H1 (cell line): ENCODE measurements around the gene RBL1. TPM values are rescaled to one million over a fixed set of nuclear protein-coding genes. Genes with fewer than 3 reads are reported as not detected.

Experiments used
- GABPA ChIP-seq: IDR thresholded peaks from 2 replicates; pipeline ENCODE4 v1.6.1; 2011; ENCODE audit warnings: mild to moderate bottlenecking, low read length, moderate library complexity, borderline replicate concordance; ENCODE audit not compliant: insufficient read depth
- polyA plus RNA-seq, 7 experiments: library from polyadenylated mRNA; depleted of rRNA in 3 of 7; stranded (reverse) in 5 of 7; unstranded in 2 of 7; fragments of >200 nt in 5 of 7; fragments of 200-250 nt in 2 of 7; gene quantifications; 1 replicate in 5 of 7; 2 replicates in 1 of 7; 4 replicates in 1 of 7; pipeline versions ENCODE4 v1.2.1 to v1.2.3, GENCODE V29; 2011 to 2013; ENCODE audit warnings: missing spikeins in 2 of 7, mixed read lengths in 2 of 7
- total RNA-seq: library from RNA; stranded (reverse); fragmentation: NEBNext Ultra II Directional; extraction: Animal tissue kit (Norgen Biotek cat#: 25700); gene quantifications from 2 replicates; pipeline ENCODE4 v1.2.1, GENCODE V29; 2021

RBL1 gene
- total and polyA plus RNA-seq, 2 of the 8 experiments (the other 6 are each of a cell fraction or from before 2014, with no cell fraction given), result 3.2 to 12.3 TPM

DNA sequence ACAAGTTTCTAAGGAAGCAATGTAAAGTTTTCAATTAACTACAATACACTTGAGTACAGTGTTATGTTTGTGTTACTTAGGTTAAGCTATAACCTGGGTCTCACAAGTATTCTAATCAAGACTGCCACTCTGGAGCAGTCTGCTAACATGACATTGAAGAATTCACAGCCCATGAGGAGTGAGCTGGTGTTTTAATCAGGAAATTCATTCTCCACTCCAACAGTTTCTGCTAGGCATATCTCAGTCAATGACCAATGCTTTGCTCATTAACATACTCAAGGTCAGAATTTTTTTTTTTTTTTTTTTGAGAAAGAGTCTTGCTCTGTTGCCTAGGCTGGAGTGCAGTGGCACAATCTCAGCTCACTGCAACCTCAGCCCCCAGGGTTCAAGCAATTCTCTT, 84.7 kb downstream of the RBL1 start (continued):
- TF ChIP-seq GABPA, result no peak
